OCI-LY3 (cell line): ENCODE data around the gene PTGR3.

ENCODE experiments used
- H2AFZ ChIP-seq: fragments of 200-600, 300-600 bp; shearing (Covaris generic); 2 replicates; pipeline ENCODE4 v1.6.0; 2014; ENCODE audit warnings: antibody characterized with exemption, low read depth, low read length
- H3K27ac ChIP-seq: fragments of 200-600, 300-600 bp; sonication (generic); 2 replicates; pipeline ENCODE4 v1.5.1; 2014; ENCODE audit warnings: mild to moderate bottlenecking, low read length, moderate library complexity, mixed read lengths
- H3K27me3 ChIP-seq: fragments of 200-600, 300-600 bp; sonication (generic); 2 replicates; pipeline ENCODE4 v1.6.1; 2014; ENCODE audit warnings: low read depth, low read length, mixed read lengths
- H3K36me3 ChIP-seq: fragments of 200-600, 300-600 bp; sonication (generic); replicated peaks from 2 replicates; pipeline ENCODE3; 2014; ENCODE audit warnings: low read depth, low read length, mixed read lengths
- H3K4me1 ChIP-seq: fragments of 300-600, 200-600 bp; sonication (generic); 2 replicates; pipeline ENCODE4 v1.6.1; 2014; ENCODE audit warnings: low read length, mixed read lengths
- H3K4me2 ChIP-seq: fragments of 200-600, 300-600 bp; sonication (generic); 2 replicates; pipeline ENCODE4 v1.6.1; 2014; ENCODE audit warnings: low read length, mixed read lengths
- H3K4me3 ChIP-seq: fragments of 300-600, 200-600 bp; sonication (generic); 2 replicates; pipeline ENCODE4 v1.5.1; 2014; ENCODE audit warnings: antibody characterized with exemption, mild to moderate bottlenecking, low read length, moderate library complexity
- H3K79me2 ChIP-seq: fragments of 300-600, 200-600 bp; shearing (Covaris generic); 2 replicates; pipeline ENCODE4 v1.6.1; 2014; ENCODE audit warnings: mild to moderate bottlenecking, low read length, mixed read lengths
- H3K9ac ChIP-seq: fragments of 300-600, 200-600 bp; shearing (Covaris generic); 2 replicates; pipeline ENCODE4 v1.6.0; 2014; ENCODE audit warnings: mild to moderate bottlenecking, low read length, moderate library complexity
- H3K9me3 ChIP-seq: fragments of 200-600, 300-600 bp; shearing (Covaris generic); 2 replicates; pipeline ENCODE4 v1.6.1; 2014; ENCODE audit warnings: low read length, mixed read lengths; ENCODE audit not compliant: insufficient read depth
- H4K20me1 ChIP-seq: fragments of 200-600, 300-600 bp; sonication (generic); 2 replicates; pipeline ENCODE4 v1.6.1; 2016; ENCODE audit warnings: low read length, mixed read lengths; ENCODE audit not compliant: insufficient read depth
- CTCF ChIP-seq: fragments of 200-600, 300-600 bp; sonication (generic); IDR thresholded peaks from 2 replicates; pipeline ENCODE4 v1.5.1; 2014; ENCODE audit warnings: antibody characterized with exemption, low read length, low read depth
- EZH2phosphoT487 ChIP-seq: fragments of 200-600 bp; shearing (Covaris generic); IDR thresholded peaks from 2 replicates; pipeline ENCODE4 v1.6.1; 2018; ENCODE audit warnings: antibody characterized with exemption, mixed run types, low read depth

PTGR3 gene

GRCh38 chr18:75204732-75205513, 4.0 kb downstream of the PTGR3 start:
- H3K36me3 ChIP-seq, result peaks cover 25% of the 10 kb centered on the region
- no peak overlapping the region for H3K4me3 ChIP-seq
- H4K20me1 ChIP-seq, result peaks cover 73% of the 10 kb centered on the region
- H3K9me3 ChIP-seq, result no peaks in the 10 kb centered on the region
- TF ChIP-seq CTCF, result no peak
- no peak for TF ChIP-seq EZH2phosphoT487
- H3K9ac ChIP-seq, result no peak overlapping the region
- no peaks in the 10 kb centered on the region for H3K27me3 ChIP-seq
- peaks cover 76% of the 10 kb centered on the region for H3K79me2 ChIP-seq
- peaks cover 18% of the 10 kb centered on the region for H3K4me1 ChIP-seq
- H3K27ac ChIP-seq, result no peak overlapping the region
- H2AFZ ChIP-seq, result no peak overlapping the region
- H3K4me2 ChIP-seq, result no peak overlapping the region

GRCh38 chr18:75204269-75204731, 4.6 kb downstream of the PTGR3 start:
- Histone ChIP-seq H3K4me2 (no peak overlapping the region), H3K79me2 (peaks cover 73% of the 10 kb centered on the region), H3K27ac (no peak overlapping the region), H3K4me1 (peaks cover 18% of the 10 kb centered on the region), H4K20me1 (peaks cover 74% of the 10 kb centered on the region), H3K36me3 (peaks cover 30% of the 10 kb centered on the region), H3K27me3 (no peaks in the 10 kb centered on the region), H3K9ac (no peak overlapping the region), H2AFZ (no peak overlapping the region), H3K9me3 (no peaks in the 10 kb centered on the region), H3K4me3 (no peak overlapping the region)
- TF ChIP-seq EZH2phosphoT487, result no peak

- Histone ChIP-seq H3K27me3 (no peaks in the 10 kb centered on the region), H3K9me3 (no peaks in the 10 kb centered on the region), H3K36me3 (peaks cover 30% of the 10 kb centered on the region), H4K20me1 (peaks cover 74% of the 10 kb centered on the region), H3K79me2 (peaks cover 70% of the 10 kb centered on the region), H3K27ac (no peak overlapping the region), H3K4me3 (no peak overlapping the region), H3K4me2 (no peak overlapping the region), H2AFZ (no peak overlapping the region), H3K9ac (no peak overlapping the region), H3K4me1 (peaks cover 18% of the 10 kb centered on the region)
- TF ChIP-seq EZH2phosphoT487 (no peak), CTCF (no peak)
Measured at GRCh38 chr18:75203416-75204268, 5.3 kb downstream of the PTGR3 start.

- peaks cover 30% of the 10 kb centered on the region for H3K36me3 ChIP-seq
- H3K27me3 ChIP-seq, result no peaks in the 10 kb centered on the region
- H3K27ac ChIP-seq, result no peak overlapping the region
- H3K9me3 ChIP-seq, result no peaks in the 10 kb centered on the region
- no peak overlapping the region for H3K4me3 ChIP-seq
- H4K20me1 ChIP-seq, result peaks cover 74% of the 10 kb centered on the region
- H2AFZ ChIP-seq, result no peak overlapping the region
- TF ChIP-seq EZH2phosphoT487 (no peak), CTCF (no peak)
- peaks cover 62% of the 10 kb centered on the region for H3K79me2 ChIP-seq
- H3K9ac ChIP-seq, result no peak overlapping the region
- peaks cover 18% of the 10 kb centered on the region for H3K4me1 ChIP-seq
- H3K4me2 ChIP-seq, result no peak overlapping the region
Measured at GRCh38 chr18:75202696-75203365, 6.1 kb downstream of the PTGR3 start.
